IMR-90 (cell line): ENCODE measurements around the gene ATF7IP. TPM values are rescaled to one million over a fixed set of nuclear protein-coding genes. Genes with fewer than 3 reads are reported as not detected.

ENCODE experiments used
- ATAC-seq: fragments of 200-7000 bp; cut with Tn5 transposase; 2 replicates; pipeline ENCODE4 v1.9.1; 2020; ENCODE audit warnings: low read depth, mild to moderate bottlenecking, moderate library complexity
- BruUV-seq: library from RNA; stranded (reverse); fragments of 400-500 nt; replicated peaks from 2 replicates; lab custom pipeline; 2021; lab: Mats Ljungman, UMichigan
- CTCF ChIA-PET: fragments of 300-600 bp; formaldehyde crosslinking; extraction: SDS; loops from one replicate; lab custom pipeline; 2021; ENCODE audit warnings: antibody characterized with exemption; lab: Yijun Ruan, JAX
- POLR2A ChIA-PET: fragments of 300-600 bp; sonication (Branson Sonifier 250); formaldehyde crosslinking; loops from one replicate; lab custom pipeline; 2022; ENCODE audit warnings: antibody characterized with exemption; ENCODE audit not compliant: unreplicated experiment; lab: Charles Lee
- DNase-seq: peaks from one replicate; pipeline ENCODE4 v3.0.0; 2013
- H2AFZ ChIP-seq: replicated peaks from 2 replicates; pipeline ENCODE3; 2013; ENCODE audit warnings: low read length, mild to moderate bottlenecking; ENCODE audit not compliant: poor library complexity
- H2AK5ac ChIP-seq: 2 replicates; pipeline ENCODE4 v1.6.1; 2013; ENCODE audit warnings: low read depth, low read length, inconsistent platforms
- H2AK9ac ChIP-seq: replicated peaks from 2 replicates; pipeline ENCODE3; 2013; ENCODE audit warnings: mild to moderate bottlenecking, low read depth, low read length, moderate library complexity; ENCODE audit not compliant: poor library complexity
- H2BK120ac ChIP-seq: 2 replicates; pipeline ENCODE4 v1.6.1; 2013; ENCODE audit warnings: low read depth, low read length, inconsistent platforms
- H2BK15ac ChIP-seq: 3 replicates; pipeline ENCODE4 v1.6.1; 2013; ENCODE audit warnings: low read depth, low read length, inconsistent platforms
- H2BK20ac ChIP-seq: 2 replicates; pipeline ENCODE4 v1.6.1; 2013; ENCODE audit warnings: low read depth, mild to moderate bottlenecking, inconsistent platforms, low read length, moderate library complexity
- H2BK5ac ChIP-seq: 2 replicates; pipeline ENCODE4 v1.6.1; 2013; ENCODE audit warnings: mild to moderate bottlenecking, low read depth, low read length, inconsistent platforms; ENCODE audit not compliant: poor library complexity, severe bottlenecking
- H3K14ac ChIP-seq: replicated peaks from 2 replicates; pipeline ENCODE4 v1.6.1; 2013; ENCODE audit warnings: low read depth, low read length, inconsistent platforms
- H3K18ac ChIP-seq: 2 replicates; pipeline ENCODE4 v1.6.1; 2013; ENCODE audit warnings: low read depth, low read length, control low read depth
- H3K23ac ChIP-seq: 2 replicates; pipeline ENCODE4 v1.6.1; 2013; ENCODE audit warnings: low read depth, low read length, inconsistent platforms
- H3K27ac ChIP-seq: 2 replicates; pipeline ENCODE4 v1.5.1; 2013; ENCODE audit warnings: mild to moderate bottlenecking, control low read depth, low read length; ENCODE audit not compliant: insufficient read depth
- H3K27me3 ChIP-seq: 2 replicates; pipeline ENCODE4 v1.6.1; 2013; ENCODE audit warnings: low read length; ENCODE audit not compliant: control insufficient read depth, insufficient read depth
- H3K36me3 ChIP-seq: 2 replicates; pipeline ENCODE4 v1.6.1; 2013; ENCODE audit warnings: low read length, mixed read lengths; ENCODE audit not compliant: control insufficient read depth, insufficient read depth
- H3K4ac ChIP-seq: 2 replicates; pipeline ENCODE4 v1.6.1; 2013; ENCODE audit warnings: low read depth, low read length, inconsistent platforms
- H3K4me1 ChIP-seq: 2 replicates; pipeline ENCODE4 v1.6.1; 2013; ENCODE audit warnings: low read length, mixed read lengths; ENCODE audit not compliant: control insufficient read depth, insufficient read depth
- H3K4me2 ChIP-seq: 2 replicates; pipeline ENCODE4 v1.6.1; 2013; ENCODE audit warnings: low read depth, mild to moderate bottlenecking, control low read depth, low read length, moderate library complexity
- H3K4me3 ChIP-seq: 2 replicates; pipeline ENCODE4 v1.5.1; 2013; ENCODE audit warnings: low read depth, mild to moderate bottlenecking, control low read depth, low read length, moderate library complexity; ENCODE audit not compliant: insufficient read depth
- H3K56ac ChIP-seq: 2 replicates; pipeline ENCODE4 v1.6.1; 2013; ENCODE audit warnings: low read length, inconsistent platforms; ENCODE audit not compliant: insufficient read depth; ENCODE audit errors: extremely low read depth
- H3K79me1 ChIP-seq, 2 experiments: 2 replicates each; pipeline ENCODE4 v1.6.1; 2013; ENCODE audit warnings: low read length in 2 of 2, inconsistent platforms in 1 of 2, low read depth in 1 of 2
- H3K9ac ChIP-seq: 2 replicates; pipeline ENCODE4 v1.6.1; 2013; ENCODE audit warnings: low read depth, low read length, control low read depth
- H3K9me1 ChIP-seq: 2 replicates; pipeline ENCODE4 v1.6.1; 2013; ENCODE audit warnings: low read length, inconsistent platforms; ENCODE audit not compliant: insufficient read depth
- H3K9me3 ChIP-seq: 2 replicates; pipeline ENCODE4 v1.6.1; 2013; ENCODE audit warnings: low read length; ENCODE audit not compliant: control insufficient read depth, insufficient read depth
- H4K20me1 ChIP-seq: 2 replicates; pipeline ENCODE4 v1.6.1; 2013; ENCODE audit warnings: low read length, inconsistent platforms; ENCODE audit not compliant: insufficient read depth
- H4K5ac ChIP-seq: 2 replicates; pipeline ENCODE4 v1.6.1; 2013; ENCODE audit warnings: mild to moderate bottlenecking, low read depth, low read length, control low read depth
- H4K8ac ChIP-seq, 2 experiments: 2 replicates each; pipeline ENCODE4 v1.6.1; 2013; ENCODE audit warnings: low read depth in 2 of 2, low read length in 2 of 2, control low read depth in 1 of 2, inconsistent platforms in 1 of 2
- H4K91ac ChIP-seq: 2 replicates; pipeline ENCODE4 v1.6.1; 2013; ENCODE audit warnings: low read depth, low read length, inconsistent platforms; ENCODE audit not compliant: insufficient read depth
- BHLHE40 ChIP-seq: fragments of 150-350 bp; IDR thresholded peaks from 2 replicates; pipeline ENCODE4 v1.6.1; 2016; ENCODE audit warnings: mild to moderate bottlenecking, low read depth, low read length
- CEBPB ChIP-seq: IDR thresholded peaks from 2 replicates; pipeline ENCODE4 v1.6.1; 2012; ENCODE audit warnings: low read depth, low read length, improper control_type of control experiment
- CHD1 ChIP-seq: IDR thresholded peaks from 2 replicates; pipeline ENCODE4 v1.6.1; 2012; ENCODE audit warnings: low read depth, low read length, improper control_type of control experiment
- FOS ChIP-seq: fragments of 150-350 bp; IDR thresholded peaks from 2 replicates; pipeline ENCODE4 v1.6.1; 2016; ENCODE audit warnings: low read depth, low read length
- MAFK ChIP-seq: IDR thresholded peaks from 2 replicates; pipeline ENCODE4 v1.6.1; 2012; ENCODE audit warnings: low read depth, low read length, improper control_type of control experiment
- MXI1 ChIP-seq: IDR thresholded peaks from 2 replicates; pipeline ENCODE4 v1.6.1; 2012; ENCODE audit warnings: low read depth, mild to moderate bottlenecking, low read length, moderate library complexity, borderline replicate concordance
- NFE2L2 ChIP-seq: fragments of 150-350 bp; IDR thresholded peaks from 2 replicates; pipeline ENCODE4 v1.6.1; 2016; ENCODE audit warnings: low read depth, mild to moderate bottlenecking, low read length
- POLR2A ChIP-seq: IDR thresholded peaks from 2 replicates; pipeline ENCODE4 v1.6.1; 2012; ENCODE audit warnings: mild to moderate bottlenecking, low read depth, low read length
- RAD21 ChIP-seq: IDR thresholded peaks from 2 replicates; pipeline ENCODE4 v1.6.1; 2012; ENCODE audit warnings: low read length, improper control_type of control experiment
- RCOR1 ChIP-seq: IDR thresholded peaks from 2 replicates; pipeline ENCODE4 v1.6.1; 2012; ENCODE audit warnings: mild to moderate bottlenecking, low read length, improper control_type of control experiment; ENCODE audit not compliant: insufficient replicate concordance
- RFX5 ChIP-seq: IDR thresholded peaks from 2 replicates; pipeline ENCODE4 v1.8.0; 2012; ENCODE audit warnings: low read depth, mild to moderate bottlenecking, low read length, moderate library complexity
- SMC3 ChIP-seq: fragments of 150-350 bp; IDR thresholded peaks from 2 replicates; pipeline ENCODE4 v1.6.1; 2016; ENCODE audit warnings: low read depth, mild to moderate bottlenecking, antibody characterized with exemption, low read length, moderate library complexity
- WGBS, 2 experiments: methylation state at CpG; one replicate each; pipeline versions ENCODE4 v1.1.5 to v1.1.7; 2013; ENCODE audit warnings: missing lambda C conversion rate in 2 of 2; ENCODE audit not compliant: insufficient read length in 1 of 2; ENCODE audit errors: extremely low coverage in 2 of 2; 5-methylcytosine and 5-hydroxymethylcytosine counted together
- dilution Hi-C: fragments of 300-500 bp; cut with HindIII; formaldehyde crosslinking; loops from one replicate; pipeline ENCODE4 v1.14.3; 2018; ENCODE audit warnings: low sequenced_read_pairs; ENCODE audit not compliant: unreplicated experiment
- in situ Hi-C: fragments of 300-500 bp; cut with MboI; formaldehyde crosslinking; loops from 3 replicates; pipeline ENCODE4 v1.14.3; 2019; ENCODE audit warnings: low sequenced_read_pairs, inconsistent platforms, mixed read lengths
- intact Hi-C: fragments of 100-400 bp; cut with micrococcal nuclease; formaldehyde crosslinking; loops from 2 replicates; pipeline ENCODE4 v1.10.0; 2022
- polyA plus RNA-seq, 3 experiments: library from polyadenylated mRNA; depleted of rRNA; stranded (reverse); fragments of >200 nt; gene quantifications; 2 replicates each; pipeline ENCODE4 v1.2.3, GENCODE V29; 2012; ENCODE audit warnings: low replicate concordance in 1 of 3
- total RNA-seq: library from RNA; depleted of rRNA; stranded (reverse); fragments of >200 nt; gene quantifications from 2 replicates; pipeline ENCODE4 v1.2.3, GENCODE V29; 2012
- TF ChIP-seq, protein P1 (sequence below): conservative IDR thresholded peaks from 2 replicates; pipeline ENCODE4 v1.5.1; 2012; ENCODE audit warnings: mild to moderate bottlenecking, low read depth, low read length, improper control_type of control experiment
- TF ChIP-seq, protein P2 (sequence below): fragments of 150-350 bp; IDR thresholded peaks from 2 replicates; pipeline ENCODE4 v1.6.1; 2016; ENCODE audit warnings: low read depth, mild to moderate bottlenecking, low read length, moderate library complexity, borderline replicate concordance
- TF ChIP-seq, protein P3 (sequence below): fragments of 150-350 bp; IDR thresholded peaks from 2 replicates; pipeline ENCODE4 v1.6.1; 2017; ENCODE audit warnings: mild to moderate bottlenecking, antibody characterized with exemption, low read length, low read depth

The ATF7IP gene
- total and polyA plus RNA-seq, 2 of the 4 experiments (the other 2 are of a cell fraction), result 9.4 to 22.8 TPM

DNA sequence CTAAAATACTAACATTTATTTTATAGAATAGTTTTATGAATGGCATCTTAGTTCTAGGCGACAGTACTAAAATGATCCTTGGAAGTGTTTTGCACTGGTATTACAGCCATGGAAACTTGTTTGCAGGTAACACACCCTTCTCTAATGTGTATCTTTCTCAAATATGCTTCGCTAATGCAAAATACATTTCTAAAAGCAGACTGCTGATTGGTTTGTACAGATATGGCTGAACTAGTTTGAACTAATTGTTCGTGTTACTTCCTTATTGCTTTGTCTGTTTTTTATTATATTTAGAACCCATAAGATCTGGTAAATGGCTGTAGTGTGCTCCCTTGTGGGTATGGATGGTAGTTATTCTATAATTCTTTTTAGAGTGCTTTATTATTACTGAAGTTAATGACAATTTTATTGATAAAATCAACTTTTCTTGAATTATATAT is 53.0 kb downstream of the ATF7IP start:
- H3K4me2 ChIP-seq, result peak overlapping the region; percentile 64; the same call in 1 of the 2 replicates
- TF ChIP-seq FOS, result no peak
- TF ChIP-seq NFE2L2, result no peak
- no peak for TF ChIP-seq CEBPB
- peak; percentile 61; the same call in 1 of the 2 replicates for TF ChIP-seq SMC3
- TF ChIP-seq, protein P1, sequence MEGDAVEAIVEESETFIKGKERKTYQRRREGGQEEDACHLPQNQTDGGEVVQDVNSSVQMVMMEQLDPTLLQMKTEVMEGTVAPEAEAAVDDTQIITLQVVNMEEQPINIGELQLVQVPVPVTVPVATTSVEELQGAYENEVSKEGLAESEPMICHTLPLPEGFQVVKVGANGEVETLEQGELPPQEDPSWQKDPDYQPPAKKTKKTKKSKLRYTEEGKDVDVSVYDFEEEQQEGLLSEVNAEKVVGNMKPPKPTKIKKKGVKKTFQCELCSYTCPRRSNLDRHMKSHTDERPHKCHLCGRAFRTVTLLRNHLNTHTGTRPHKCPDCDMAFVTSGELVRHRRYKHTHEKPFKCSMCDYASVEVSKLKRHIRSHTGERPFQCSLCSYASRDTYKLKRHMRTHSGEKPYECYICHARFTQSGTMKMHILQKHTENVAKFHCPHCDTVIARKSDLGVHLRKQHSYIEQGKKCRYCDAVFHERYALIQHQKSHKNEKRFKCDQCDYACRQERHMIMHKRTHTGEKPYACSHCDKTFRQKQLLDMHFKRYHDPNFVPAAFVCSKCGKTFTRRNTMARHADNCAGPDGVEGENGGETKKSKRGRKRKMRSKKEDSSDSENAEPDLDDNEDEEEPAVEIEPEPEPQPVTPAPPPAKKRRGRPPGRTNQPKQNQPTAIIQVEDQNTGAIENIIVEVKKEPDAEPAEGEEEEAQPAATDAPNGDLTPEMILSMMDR, result peak; percentile 58
- TF ChIP-seq MAFK, result no peak
- TF ChIP-seq RAD21, result peak; percentile 56
- no peak for TF ChIP-seq CHD1
- TF ChIP-seq, protein P2, sequence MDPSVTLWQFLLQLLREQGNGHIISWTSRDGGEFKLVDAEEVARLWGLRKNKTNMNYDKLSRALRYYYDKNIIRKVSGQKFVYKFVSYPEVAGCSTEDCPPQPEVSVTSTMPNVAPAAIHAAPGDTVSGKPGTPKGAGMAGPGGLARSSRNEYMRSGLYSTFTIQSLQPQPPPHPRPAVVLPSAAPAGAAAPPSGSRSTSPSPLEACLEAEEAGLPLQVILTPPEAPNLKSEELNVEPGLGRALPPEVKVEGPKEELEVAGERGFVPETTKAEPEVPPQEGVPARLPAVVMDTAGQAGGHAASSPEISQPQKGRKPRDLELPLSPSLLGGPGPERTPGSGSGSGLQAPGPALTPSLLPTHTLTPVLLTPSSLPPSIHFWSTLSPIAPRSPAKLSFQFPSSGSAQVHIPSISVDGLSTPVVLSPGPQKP, result no peak
- no peak for TF ChIP-seq RFX5
- TF ChIP-seq, protein P3, sequence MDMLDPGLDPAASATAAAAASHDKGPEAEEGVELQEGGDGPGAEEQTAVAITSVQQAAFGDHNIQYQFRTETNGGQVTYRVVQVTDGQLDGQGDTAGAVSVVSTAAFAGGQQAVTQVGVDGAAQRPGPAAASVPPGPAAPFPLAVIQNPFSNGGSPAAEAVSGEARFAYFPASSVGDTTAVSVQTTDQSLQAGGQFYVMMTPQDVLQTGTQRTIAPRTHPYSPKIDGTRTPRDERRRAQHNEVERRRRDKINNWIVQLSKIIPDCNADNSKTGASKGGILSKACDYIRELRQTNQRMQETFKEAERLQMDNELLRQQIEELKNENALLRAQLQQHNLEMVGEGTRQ, result no peak
- no peak for TF ChIP-seq MXI1
- no peak for TF ChIP-seq BHLHE40
- no peak for TF ChIP-seq RCOR1
- TF ChIP-seq POLR2A, result no peak

More for the DNA sequence above, 53.0 kb downstream of the ATF7IP start:
- Histone ChIP-seq H3K9me3 (peaks cover 6% of the 10 kb centered on the region), H4K20me1 (no peaks in the 10 kb centered on the region; the same call in 1 of the 2 replicates), H3K9ac (no peak overlapping the region; the same call in 1 of the 2 replicates), H4K91ac (no peak overlapping the region), H3K14ac (no peak overlapping the region), H4K5ac (peak overlapping the region; percentile 84; the same call in 1 of the 2 replicates), H2BK20ac (no peak overlapping the region), H3K4ac (no peak overlapping the region), H3K18ac (peak overlapping the region; percentile 89), H3K4me1 (peaks cover 2% of the 10 kb centered on the region; the same call in 1 of the 2 replicates), H3K23ac (0 out of 2 replicates have a peak overlapping the region, but pooled peaks have one; percentile 33), H2BK120ac (peak overlapping the region; percentile 47; the same call in 1 of the 2 replicates), H2AK5ac (no peak overlapping the region), H2BK5ac (peak overlapping the region; percentile 80), H3K9me1 (no peaks in the 10 kb centered on the region), H2AFZ (no peak overlapping the region), H3K27ac (no peak overlapping the region), H3K27me3 (no peaks in the 10 kb centered on the region), H3K36me3 (peaks cover 2% of the 10 kb centered on the region; the same call in 1 of the 2 replicates), H2BK15ac (no peak overlapping the region), H4K8ac (peak overlapping the region in 1 of 2 experiments; percentile 81; a peak in 1 of 4 replicates), H3K4me3 (no peak overlapping the region), H2AK9ac (no peak overlapping the region), H3K79me1 (peaks cover 25 to 36% of the 10 kb centered on the region in 2 experiments), H3K56ac (no peak overlapping the region)
- intact Hi-C loops, result loop anchor here (1.0 kb wide), 2 partner anchors 51 to 180 kb away; no protein-coding TSS in a partner anchor
- CTCF ChIA-PET, result interaction anchor here (2.4 kb wide), 1 partner anchor 180 kb away, joined by 7 read pairs; no protein-coding TSS in a partner anchor
- dilution Hi-C loops, result no loop called here
- in situ Hi-C loops, result no loop called here
- ATAC-seq, result peak; percentile 32; the same call in 1 of the 2 replicates
- no CpG with 5 or more reads among the region's 3 CpGs for WGBS, 2 experiments
- DNase-seq, result peak; percentile 38
- POLR2A ChIA-PET, result no interaction called here
- no TSS peak for BruUV-seq
